SK-N-SH treated with all-trans-retinoic acid at 6 μM for 48 hours (cell line): ENCODE results near the gene FER1L5.

Source experiments
- ARNTL ChIP-seq: fragments of 450-650 bp; formaldehyde crosslinking; IDR thresholded peaks from 2 replicates; pipeline ENCODE4 v1.5.0; 2020; ENCODE audit warnings: low read depth, mild to moderate bottlenecking, moderate library complexity, borderline replicate concordance
- CSDC2 ChIP-seq: fragments of 250-450 bp; sonication (Bioruptor Pico); IDR thresholded peaks from 2 replicates; pipeline ENCODE4 v1.5.0; 2020; ENCODE audit warnings: mild to moderate bottlenecking, moderate library complexity
- GLIS3 ChIP-seq: fragments of 250-450 bp; sonication (Bioruptor Pico); IDR thresholded peaks from 2 replicates; pipeline ENCODE4 v1.5.0; 2020; ENCODE audit warnings: mild to moderate bottlenecking, moderate library complexity
- ZFP3 ChIP-seq: fragments of 250-450 bp; sonication (Bioruptor Pico); IDR thresholded peaks from 2 replicates; pipeline ENCODE4 v1.5.0; 2020; ENCODE audit warnings: mild to moderate bottlenecking, moderate library complexity
- ZFP30 ChIP-seq: fragments of 450-650 bp; formaldehyde crosslinking; IDR thresholded peaks from 2 replicates; pipeline ENCODE4 v1.5.0; 2022; ENCODE audit warnings: mild to moderate bottlenecking, moderate library complexity
- TF ChIP-seq, protein P1 (sequence below): fragments of 250-450 bp; sonication (Bioruptor Pico); IDR thresholded peaks from 2 replicates; pipeline ENCODE4 v1.5.1; 2020; ENCODE audit warnings: low read depth, mild to moderate bottlenecking, moderate library complexity
- TF ChIP-seq, protein P2 (sequence below): fragments of 250-450 bp; sonication (Bioruptor Pico); IDR thresholded peaks from 2 replicates; pipeline ENCODE4 v1.5.1; 2021; ENCODE audit warnings: mild to moderate bottlenecking, moderate library complexity

DNA sequence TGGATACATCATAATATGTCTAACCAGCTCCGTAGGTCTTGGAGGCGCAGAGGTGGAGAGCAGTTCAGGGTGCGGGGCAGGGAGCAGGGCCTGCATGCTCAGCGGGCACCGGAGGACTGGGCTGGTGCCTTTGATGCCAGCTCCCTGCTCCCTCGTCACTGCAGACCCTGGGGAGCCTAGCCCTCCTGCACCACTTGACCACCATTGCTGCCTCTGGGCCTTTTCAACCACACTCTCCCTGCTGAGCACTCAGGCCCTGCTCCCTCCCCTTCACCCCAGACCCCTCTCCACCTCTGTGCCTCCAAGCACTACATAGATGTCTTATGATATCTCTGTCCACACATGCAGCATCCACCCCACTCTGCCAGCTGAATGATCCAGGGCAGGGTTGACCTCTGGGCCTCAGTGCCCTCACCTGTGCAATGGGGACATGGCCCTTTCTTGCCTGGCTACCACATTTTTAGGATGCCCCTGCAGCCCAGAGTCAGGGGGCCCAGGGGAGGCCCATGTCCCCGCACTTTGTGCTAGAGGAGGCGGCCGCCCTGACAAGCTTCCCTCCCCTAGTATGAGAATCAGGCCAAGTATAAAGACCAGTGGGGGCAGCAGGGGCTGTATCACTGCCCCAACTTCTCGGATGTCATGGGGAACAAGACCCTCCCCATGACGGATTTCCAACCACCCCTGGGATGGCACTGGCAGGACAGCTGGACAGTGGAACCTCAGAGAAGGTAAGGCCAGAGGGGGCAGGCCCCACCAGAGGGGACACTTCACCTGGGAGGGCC is 46.3 kb downstream of the FER1L5 start:
- no peak for TF ChIP-seq ZFP30 (CRISPR knock-in tag)
- TF ChIP-seq ARNTL, result no peak
- TF ChIP-seq ZFP3 (CRISPR knock-in tag), result no peak
- TF ChIP-seq GLIS3 (CRISPR knock-in tag), result no peak
- no peak for TF ChIP-seq CSDC2 (CRISPR knock-in tag)
- TF ChIP-seq, protein P1, sequence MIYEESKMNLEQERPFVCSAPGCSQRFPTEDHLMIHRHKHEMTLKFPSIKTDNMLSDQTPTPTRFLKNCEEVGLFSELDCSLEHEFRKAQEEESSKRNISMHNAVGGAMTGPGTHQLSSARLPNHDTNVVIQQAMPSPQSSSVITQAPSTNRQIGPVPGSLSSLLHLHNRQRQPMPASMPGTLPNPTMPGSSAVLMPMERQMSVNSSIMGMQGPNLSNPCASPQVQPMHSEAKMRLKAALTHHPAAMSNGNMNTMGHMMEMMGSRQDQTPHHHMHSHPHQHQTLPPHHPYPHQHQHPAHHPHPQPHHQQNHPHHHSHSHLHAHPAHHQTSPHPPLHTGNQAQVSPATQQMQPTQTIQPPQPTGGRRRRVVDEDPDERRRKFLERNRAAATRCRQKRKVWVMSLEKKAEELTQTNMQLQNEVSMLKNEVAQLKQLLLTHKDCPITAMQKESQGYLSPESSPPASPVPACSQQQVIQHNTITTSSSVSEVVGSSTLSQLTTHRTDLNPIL, result no peak
- TF ChIP-seq, protein P2, sequence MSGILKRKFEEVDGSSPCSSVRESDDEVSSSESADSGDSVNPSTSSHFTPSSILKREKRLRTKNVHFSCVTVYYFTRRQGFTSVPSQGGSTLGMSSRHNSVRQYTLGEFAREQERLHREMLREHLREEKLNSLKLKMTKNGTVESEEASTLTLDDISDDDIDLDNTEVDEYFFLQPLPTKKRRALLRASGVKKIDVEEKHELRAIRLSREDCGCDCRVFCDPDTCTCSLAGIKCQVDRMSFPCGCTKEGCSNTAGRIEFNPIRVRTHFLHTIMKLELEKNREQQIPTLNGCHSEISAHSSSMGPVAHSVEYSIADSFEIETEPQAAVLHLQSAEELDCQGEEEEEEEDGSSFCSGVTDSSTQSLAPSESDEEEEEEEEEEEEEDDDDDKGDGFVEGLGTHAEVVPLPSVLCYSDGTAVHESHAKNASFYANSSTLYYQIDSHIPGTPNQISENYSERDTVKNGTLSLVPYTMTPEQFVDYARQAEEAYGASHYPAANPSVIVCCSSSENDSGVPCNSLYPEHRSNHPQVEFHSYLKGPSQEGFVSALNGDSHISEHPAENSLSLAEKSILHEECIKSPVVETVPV (CRISPR knock-in tag), result no peak
